DMS153 treated with DMSO at 0.1 percent for 48 hours (cell line): ENCODE data around the gene SAMD5.

Experiments used
- DNase-seq: peaks from one replicate; lab custom pipeline; 2025; ENCODE audit not compliant: unreplicated experiment; lab: John Stamatoyannopoulos, UW

The SAMD5 gene

DNA sequence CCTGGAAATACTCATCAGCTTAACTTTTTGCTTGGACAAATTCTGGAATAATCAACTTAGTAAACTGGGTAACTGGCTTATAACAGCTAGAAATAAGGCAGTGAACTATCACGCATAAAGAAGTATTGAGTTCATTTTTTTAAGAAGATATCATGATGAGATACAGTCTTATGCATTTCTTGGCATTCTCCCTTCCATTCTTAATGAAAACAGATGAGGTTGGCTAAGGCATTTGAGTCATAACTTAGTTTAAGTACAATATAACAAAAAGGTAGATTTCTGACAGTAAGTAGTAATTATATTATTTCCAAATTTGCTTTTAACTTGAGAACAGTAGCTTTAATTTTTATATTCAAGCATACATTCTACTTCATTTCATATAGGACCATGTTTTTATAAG is 56.1 kb downstream of the SAMD5 start:
- no peak for DNase-seq

DNA sequence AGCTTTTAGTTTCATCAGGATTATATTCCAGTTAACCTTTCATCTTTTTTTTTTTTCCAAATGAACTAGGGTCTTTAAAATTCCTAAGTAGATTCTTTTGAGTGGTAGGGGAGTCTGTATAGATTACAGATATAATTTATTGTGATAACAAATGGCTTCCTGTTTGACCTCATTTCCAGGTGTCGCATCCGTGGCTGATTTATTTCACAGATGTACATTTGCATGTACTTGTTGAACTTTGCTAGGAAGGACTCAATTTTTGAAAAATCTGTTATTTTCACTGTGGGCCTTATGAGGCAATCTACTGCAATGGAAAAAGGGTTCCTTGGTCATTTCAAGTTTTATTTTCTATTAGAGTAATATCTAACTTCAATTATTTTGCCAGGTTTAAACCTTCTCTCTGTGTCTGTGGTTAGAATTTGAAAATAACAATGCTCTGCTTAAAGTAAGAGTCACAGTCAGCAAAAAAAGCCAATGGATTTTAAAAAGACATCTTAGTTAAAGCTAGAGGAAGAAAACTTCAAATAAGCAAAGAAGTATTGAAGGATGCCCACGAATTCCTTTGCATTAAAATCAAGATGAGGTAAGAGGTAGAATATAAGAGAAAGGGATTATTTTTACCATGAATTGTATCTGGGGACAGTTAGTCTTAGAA is 57.9 kb downstream of the SAMD5 start:
- DNase-seq: no peak

DNA sequence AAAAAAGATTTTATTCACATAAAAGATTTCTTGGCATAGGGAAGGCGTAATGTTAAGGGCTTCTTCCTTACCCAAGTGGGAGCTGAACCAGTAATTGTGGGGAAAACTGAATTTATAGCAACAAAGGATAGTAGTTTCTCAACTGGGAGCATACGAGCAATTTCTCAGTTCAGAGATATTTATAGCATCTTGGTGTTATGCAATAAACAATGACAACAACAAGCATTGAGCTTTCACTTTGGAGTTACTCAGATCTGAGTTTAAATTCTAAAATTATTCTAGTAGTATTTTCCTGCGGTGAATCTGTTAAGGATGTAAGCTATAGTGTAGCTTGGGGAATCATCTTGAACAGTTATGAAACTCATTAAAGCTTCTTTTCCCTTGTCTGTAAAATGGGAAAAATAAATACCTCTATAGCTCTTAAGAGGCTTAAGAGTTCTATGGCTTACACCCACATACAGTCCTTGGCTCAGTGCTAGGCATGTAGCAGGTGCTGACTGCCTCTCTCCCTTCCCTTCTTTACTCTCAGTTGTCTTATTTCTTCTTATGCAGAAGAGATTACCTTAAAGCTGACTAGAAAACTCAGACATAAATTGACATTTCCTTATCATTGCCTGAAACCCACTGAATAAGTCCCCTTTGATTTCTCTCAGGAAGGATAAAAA is 58.8 kb downstream of the SAMD5 start:
- DNase-seq: no peak

DNA sequence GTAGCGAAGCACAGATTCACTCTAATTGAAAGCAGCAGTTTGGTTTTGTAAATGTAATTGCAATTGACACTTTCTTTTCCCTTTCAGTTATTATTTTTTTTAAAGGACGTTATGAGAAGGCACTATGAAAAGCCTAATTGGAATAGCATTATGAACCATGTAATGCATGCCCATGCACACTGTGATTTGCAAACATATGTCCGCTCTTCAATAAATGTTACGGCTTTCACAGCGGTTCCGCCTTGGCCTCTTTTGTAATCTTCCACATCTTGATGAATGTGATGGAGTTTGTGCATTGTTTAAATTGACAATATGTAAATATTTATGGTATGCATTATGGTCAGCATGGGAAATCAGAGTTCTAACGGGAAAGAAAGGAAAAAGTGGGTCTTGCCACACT is 61.3 kb downstream of the SAMD5 start:
- DNase-seq: no peak

DNA sequence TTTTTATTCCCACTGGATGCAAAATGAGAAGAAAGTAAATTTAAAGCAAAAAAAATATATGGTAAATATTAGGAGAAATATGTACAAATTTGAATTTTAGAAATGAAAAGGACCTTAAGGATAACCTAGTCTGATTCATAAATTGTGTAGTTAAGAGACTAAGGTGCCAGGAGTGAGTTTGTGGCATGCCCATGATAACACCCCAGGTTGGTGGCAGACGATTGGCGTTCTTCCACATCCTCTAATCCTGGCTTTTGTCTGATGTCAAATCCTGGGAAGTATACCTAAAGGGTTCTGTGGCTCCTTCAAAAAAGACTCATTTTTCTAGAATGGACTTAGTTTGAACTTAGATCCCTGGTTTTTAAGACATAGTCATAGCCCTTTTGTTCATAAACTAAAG is 62.2 kb downstream of the SAMD5 start:
- no peak for DNase-seq

DNA sequence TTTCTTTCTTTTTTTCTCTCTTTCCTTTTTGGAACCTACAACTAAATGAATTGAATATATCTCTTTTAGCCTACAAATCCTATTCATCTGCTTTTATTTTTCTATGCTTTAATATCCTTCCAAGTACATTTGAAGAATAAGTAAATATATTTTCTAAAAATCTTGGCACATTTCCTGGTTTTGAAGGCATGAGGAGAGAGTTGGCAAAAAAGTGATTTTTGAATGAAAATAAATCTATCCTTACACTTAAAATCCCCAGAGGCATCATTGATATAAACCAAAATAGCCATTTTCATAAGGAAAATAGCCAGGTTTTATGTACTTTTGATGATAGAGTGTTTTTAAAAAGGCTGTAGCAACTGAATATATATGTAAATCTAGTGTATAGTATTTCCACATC is 69.0 kb downstream of the SAMD5 start:
- no peak for DNase-seq

DNA sequence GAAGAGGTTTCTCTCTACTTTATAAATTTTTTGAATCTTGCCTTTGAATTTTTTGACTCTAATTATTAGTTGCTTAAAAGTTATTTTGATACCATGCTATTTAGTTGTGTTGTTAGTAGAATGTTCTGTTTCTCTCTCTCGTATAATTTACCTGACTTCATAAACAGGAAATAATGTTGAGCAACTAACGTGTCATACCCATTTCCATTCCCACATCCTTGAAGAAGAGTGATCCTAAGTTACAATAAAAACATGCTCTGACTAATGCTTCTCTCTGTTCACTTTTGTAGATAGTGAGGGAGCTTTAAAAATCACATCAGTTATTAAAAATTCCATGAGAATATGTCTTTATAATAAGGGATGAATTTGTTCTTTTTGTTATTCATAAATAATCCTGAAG is 69.7 kb downstream of the SAMD5 start:
- no peak for DNase-seq

DNA sequence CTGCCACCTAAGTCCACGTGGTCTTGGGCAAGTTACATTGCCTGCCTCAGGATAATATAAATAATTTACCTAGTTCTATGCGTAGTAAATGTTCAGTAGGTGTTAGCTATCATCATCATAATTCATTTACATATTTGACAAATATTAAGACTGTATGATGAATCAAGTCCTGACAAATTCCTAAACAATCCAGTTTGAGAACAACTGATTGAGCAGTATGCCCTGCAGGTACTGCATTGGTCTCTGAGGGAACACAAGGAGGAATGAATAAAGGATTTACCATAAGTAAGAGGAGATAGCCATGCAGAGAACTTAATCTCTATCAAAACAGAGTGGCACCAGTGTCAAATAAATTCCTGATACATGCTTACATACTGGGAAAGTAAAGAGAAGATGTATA is 70.4 kb downstream of the SAMD5 start:
- no peak for DNase-seq

DNA sequence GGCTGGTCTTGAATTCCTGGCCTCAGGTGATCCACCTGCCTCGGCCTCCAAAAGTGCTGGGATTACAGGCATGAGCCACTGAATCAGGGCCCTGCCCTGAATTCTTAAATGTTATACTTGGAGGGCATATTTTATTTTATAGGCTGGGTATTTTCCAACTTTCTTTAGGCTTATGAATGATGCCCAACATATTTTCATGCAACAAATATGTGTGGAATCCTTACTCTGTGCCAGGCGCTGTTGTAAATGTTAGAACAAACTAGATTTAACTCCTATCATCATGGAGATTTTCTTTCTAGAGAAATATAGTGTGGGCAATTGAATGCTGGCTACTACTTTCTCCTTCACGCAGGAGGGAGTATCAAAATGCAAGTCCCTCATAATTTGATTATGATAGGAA is 71.2 kb downstream of the SAMD5 start:
- DNase-seq: no peak

DNA sequence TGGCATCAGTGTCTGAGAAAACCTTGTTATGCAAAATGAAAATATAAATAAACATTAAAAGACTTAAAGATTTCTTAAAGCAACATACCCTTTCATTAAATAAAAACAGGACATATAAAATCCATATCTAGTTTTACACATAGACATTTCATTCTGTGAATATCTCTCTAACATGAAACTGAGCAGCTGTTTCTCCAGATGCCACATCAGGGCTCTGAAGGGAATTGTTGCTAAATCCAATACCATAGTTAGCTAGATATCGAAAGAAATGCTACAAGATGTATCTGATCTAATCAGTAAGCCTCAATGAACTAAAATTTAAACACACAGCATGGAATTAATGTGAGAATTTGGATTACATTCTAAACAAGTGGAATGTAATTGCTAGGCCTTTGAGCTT is 74.5 kb downstream of the SAMD5 start:
- no peak for DNase-seq

DNA sequence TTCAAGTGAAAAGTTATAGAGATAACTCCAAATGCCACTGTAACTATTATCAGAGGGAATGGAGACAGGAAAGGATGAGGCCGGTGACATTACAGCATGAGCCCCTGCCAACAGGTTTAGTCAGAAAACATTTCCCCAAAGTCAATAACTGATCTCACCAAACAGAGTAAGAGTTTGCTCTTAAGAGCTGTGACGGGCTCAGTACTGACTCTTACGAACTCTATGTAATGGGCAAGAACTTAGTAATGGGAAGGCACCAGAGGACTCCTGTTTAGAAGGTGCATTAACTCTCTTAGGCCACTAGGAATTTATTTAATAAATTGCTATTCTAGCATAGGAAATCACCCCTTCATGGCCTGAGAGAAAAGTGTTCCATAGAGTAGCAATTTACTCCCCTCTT is 76.8 kb downstream of the SAMD5 start:
- DNase-seq: no peak

DNA sequence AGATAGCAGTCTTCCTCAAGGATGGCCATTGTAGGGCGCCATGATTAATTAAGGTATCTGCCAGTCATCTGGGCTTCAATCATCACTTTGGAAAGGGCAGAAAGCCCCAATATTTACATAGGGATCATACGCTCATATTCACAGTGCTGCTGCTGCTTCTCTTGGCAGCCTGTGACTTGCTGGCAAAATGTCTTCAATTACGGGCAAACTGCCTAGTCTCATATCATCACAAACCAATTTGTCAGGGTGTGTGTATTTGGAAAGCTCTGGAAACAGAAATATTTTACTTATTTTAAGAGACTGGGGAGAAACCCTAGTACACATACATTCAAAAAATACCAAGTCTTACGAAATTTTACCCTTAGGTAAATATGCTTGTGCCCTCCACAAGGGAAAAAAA is 77.6 kb downstream of the SAMD5 start:
- DNase-seq: no peak

DNA sequence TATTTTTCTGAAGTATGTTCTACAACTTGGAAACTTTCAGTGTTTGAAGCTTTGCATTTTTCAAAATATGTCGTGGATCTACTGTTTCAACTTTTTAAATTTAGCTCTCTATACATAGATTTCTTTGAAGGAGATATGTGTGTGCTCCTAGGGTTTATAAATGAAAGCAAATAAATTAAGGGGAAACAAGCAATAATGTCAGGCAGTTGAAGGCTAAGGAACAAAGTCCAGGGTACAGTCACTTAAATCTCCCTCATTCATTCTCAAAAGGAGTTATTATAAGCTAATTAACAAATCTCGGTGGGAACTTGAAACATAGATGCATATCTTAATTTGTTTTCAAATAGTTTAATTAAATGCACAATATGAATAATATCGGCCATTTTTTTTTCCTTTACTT is 79.4 kb downstream of the SAMD5 start:
- no peak for DNase-seq

DNA sequence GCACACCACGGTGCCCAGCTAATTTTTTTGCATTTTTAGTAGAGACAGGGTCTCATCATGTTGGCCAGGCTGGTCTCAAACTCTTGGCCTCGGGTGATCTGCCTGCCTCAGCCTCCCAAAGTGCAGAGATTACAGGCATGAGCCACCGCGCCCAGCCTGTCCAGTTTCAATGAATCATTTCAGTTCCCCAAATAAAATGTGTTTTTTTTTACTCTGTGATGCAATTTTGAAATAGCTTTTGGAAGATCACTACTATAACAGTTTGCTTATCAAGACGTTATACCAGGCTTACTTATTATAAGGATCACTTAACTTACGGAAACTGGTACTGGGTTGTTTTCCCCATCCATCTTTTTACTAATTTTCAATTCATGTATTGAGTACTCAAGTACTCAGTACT is 80.0 kb downstream of the SAMD5 start:
- no peak for DNase-seq

DNA sequence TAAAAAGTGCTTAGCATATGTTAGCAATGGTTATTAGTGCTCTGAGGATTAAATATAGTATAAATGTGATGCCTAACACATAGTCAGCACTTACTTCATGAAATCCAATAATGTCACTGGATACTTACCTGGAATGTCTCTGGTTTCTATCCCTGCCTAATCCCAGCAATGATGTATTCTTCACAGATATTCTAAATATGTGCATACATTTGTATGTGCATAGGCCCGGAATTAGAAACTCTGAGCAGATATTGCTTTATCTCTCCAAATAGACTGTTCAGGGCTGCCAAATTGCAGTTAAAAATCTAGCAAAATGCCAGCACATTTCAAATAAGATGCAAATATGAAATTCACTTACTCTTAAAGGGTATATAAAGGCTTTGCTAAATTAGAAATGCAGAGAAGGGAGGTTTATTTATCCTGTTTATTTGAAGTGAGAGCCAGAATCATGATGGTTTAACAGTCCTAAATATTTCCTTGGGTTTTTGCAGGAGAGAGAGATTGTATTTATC is 81.3 kb downstream of the SAMD5 start:
- no peak for DNase-seq

DNA sequence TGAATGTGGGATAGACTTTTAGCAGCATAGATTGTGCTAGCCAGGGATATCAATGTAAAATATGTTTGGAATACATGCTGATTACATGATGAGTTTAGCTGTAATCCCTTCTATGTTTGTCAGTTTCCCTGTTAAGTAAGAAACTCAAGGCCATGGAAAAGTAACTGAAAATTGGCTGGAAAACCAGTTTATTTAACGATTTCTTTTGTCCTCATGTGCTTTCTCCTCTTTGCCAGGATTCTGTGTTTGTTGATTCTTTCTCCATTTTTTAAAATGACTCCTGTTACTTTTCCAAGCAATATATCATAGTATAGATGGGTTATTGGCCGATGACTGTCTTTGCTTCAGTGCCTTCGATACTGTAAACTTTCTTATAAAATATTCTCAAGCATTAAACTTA is 87.5 kb downstream of the SAMD5 start:
- no peak for DNase-seq

DNA sequence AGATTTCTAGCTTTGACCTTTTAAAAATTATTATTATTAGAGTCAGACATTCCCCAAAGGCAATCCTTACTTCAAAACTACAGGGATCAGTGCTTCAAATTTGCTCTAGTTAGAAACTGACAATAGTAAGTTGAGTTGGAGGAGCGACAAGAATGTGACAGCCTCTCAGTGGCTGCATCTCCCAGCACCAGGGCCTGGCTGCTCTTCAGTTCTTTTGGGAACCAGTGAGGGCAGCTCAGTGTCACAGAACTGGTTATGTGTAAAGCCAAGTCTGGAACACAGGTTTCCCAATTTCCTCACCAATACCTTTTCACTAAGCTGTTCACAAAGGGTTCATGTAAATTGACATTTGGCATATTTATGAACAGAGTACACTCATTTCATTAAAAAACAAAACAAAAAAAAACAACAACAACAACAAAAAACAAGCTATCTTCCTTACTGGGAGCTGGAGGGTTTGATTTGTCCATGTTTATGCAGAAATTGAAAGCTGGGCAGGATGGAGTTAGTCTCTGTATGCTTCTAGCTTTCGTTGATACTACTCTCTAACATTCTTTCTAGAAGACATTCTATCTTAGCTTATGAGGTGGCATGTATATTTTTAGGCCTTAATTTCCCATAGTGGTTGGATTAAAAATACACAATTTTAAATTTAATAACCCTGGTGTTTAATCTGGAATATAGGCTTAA is 95.0 kb downstream of the SAMD5 start:
- no peak for DNase-seq

DNA sequence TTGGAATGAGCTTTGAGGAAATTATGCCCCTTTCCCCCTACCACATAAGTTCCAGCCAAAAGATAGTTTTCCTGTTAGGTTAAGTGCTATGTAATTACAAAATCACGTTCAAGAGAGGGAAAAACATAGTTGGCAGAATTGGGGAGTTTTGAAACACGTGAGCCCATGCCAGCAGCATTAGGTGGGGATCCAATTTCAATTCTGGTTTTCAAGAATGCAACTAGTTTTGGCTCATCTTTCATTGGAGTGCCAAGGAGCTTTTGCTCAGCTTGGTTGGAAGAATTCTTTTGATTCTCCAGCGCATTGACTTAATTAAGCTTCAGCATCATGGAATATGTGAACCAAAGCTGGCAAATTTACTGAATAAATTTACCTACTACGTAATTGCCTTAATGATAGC is 95.9 kb downstream of the SAMD5 start:
- no peak for DNase-seq

DNA sequence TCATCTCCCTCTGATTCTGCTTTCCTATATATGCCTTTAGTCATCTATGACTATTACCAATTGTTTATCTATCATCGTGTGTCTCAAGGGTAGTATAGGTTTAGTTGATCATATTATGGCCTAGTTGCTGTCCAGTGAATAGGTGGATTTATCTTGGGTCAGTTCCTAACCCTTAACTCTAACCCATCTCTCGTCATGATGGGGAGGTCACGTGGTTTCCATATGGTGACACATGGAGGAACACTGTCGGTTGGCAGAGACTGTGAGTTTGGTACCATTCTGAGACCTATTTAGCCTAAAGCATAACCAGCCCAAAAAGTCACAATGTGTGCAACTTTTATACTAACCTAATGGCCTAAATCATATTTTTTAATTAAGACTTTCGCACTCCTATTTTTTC is 103.5 kb downstream of the SAMD5 start:
- DNase-seq: no peak

DNA sequence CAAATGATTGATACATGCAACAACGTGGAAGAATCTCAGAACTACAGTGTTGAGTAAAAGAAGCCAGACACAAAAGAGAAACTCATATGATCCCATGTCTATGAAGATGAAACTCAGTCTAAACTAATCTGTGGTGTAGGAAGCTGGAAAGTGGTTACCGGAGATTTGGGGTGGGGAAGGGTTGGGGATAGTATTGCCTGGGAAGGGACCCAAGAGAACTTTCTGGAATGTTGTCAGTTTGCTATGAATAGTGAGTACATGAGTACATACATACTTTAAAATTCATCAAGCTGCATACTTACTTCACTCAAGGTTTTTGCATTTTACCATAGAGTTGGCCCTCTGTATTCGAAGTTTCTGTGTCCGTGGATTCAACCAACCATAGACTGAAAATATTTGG is 106.0 kb downstream of the SAMD5 start:
- DNase-seq: no peak

DNA sequence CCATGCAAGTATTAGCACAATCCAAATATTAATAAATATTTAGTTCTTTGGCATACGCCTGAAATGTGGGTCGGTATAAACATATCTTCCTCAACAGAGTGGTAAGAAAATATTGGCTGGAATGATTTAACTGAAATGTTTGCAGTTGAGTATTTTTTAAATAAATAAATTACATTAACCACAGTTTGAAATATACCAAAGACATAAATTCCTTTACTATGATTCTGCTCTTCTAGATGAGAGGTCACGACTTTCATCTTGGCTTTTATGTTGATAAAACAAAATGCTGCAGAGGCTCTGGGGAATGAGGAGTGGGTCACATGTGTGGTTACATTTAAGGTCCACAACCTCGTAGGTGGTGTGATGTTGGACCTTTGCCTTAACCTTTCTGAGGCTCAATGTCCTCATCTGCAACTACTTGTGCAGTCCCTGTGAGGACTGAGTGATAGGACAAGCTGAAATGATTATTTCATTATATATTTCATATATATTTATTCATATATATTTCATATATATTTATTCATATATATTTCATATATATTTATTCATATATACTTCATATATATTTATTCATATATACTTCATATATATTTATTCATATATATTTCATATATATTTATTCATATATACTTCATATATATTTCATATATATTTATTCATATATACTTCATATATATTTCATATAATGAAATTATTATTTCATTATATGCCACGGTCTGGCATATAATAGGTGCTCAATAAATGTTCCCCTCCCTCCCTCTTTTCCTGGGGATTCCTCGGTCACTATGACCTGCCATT is 107.4 kb downstream of the SAMD5 start:
- no peak for DNase-seq

DNA sequence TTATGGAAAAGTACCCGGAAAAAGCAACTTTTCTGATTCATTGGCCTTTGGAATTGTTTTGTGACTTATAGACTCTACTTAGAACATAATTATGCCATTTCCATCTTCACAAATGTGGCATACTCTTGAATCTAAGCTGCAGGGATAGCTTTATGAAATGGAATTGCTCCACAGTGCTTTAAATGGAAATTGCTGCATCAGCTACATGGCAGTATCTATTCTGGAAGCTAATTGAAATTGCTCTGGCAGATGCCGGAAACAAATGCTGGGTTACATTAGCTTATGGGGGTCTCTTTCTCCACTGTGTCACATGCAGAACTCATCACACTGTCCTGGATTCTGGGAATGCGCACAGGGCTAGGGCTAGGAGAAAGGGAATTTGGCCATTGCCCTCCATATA is 108.9 kb downstream of the SAMD5 start:
- DNase-seq: no peak
